Left lung (tissue), 10 donors: ENCODE data around the gene IGSF6. TPM values are rescaled to one million over a fixed set of nuclear protein-coding genes. Genes with fewer than 3 reads are reported as not detected.

Source experiments
- ATAC-seq: fragments of 200-7000 bp; cut with Tn5 transposase; one replicate; pipeline ENCODE4 v1.9.1; 2020; ENCODE audit warnings: moderate library complexity
- DNase-seq, 4 donors: peaks; one replicate each; pipeline ENCODE4 v3.0.0-alpha.2; 2013 to 2020
- H3K27ac ChIP-seq, 2 donors: fragments of 200-600 bp; sonication (generic) in 1 of 2; one replicate each; pipeline versions ENCODE4 v1.5.0 to v1.8.0; 2020 to 2021
- H3K27me3 ChIP-seq, 2 donors: fragments of 200-600 bp; sonication (generic) in 1 of 2; one replicate each; pipeline versions ENCODE4 v1.5.0 to v1.8.0; 2020 to 2021
- H3K36me3 ChIP-seq, 2 donors: fragments of 200-600 bp; sonication (generic) in 1 of 2; one replicate each; pipeline versions ENCODE4 v1.5.0 to v1.8.0; 2020 to 2021
- H3K4me1 ChIP-seq, 2 donors: fragments of 200-600 bp; one replicate each; pipeline ENCODE4 v1.8.0; 2021
- H3K4me3 ChIP-seq, 2 donors: fragments of 200-600 bp; sonication (generic) in 1 of 2; one replicate each; pipeline versions ENCODE4 v1.5.0 to v1.8.0; 2020 to 2021; ENCODE audit warnings: mild to moderate bottlenecking in 1 of 2
- H3K9me3 ChIP-seq, 2 donors: fragments of 200-600 bp; sonication (generic) in 1 of 2; one replicate each; pipeline versions ENCODE4 v1.5.0 to v1.8.0; 2020 to 2021
- intact Hi-C, 2 donors: fragments of 100-400 bp; cut with DNase I; formaldehyde crosslinking; loops; one replicate each; pipeline versions ENCODE4 v1.11.2 to v1.14.2; 2022
- polyA plus RNA-seq, 6 donors: library from polyadenylated mRNA; unstranded; fragments of 120-200 nt; gene quantifications; one replicate each; pipeline ENCODE4 v1.2.1, GENCODE V29; 2013; ENCODE audit not compliant: insufficient read length in 6 of 6
- total RNA-seq, 2 donors: library from RNA; stranded (reverse); fragmentation: NEBNext Ultra II Directional; extraction: Animal tissue kit (Norgen Biotek cat#: 25700); gene quantifications; one replicate each; pipeline ENCODE4 v1.2.1, GENCODE V29; 2021
- TF ChIP-seq, protein P1 (sequence below), 2 donors: fragments of 200-600 bp; sonication (generic) in 1 of 2; IDR thresholded peaks; one replicate each; pipeline versions ENCODE4 v1.5.0 to v1.8.0; 2021; ENCODE audit warnings: antibody characterized with exemption in 2 of 2
- donor health status: DM: no; HTN: yes; CAD: no.
- donor health status: DM: no; HTN: no; CAD: no.

IGSF6 gene
- total and polyA plus RNA-seq, 8 donors: 5.2 to 65.4 (median 6.5) TPM

DNA sequence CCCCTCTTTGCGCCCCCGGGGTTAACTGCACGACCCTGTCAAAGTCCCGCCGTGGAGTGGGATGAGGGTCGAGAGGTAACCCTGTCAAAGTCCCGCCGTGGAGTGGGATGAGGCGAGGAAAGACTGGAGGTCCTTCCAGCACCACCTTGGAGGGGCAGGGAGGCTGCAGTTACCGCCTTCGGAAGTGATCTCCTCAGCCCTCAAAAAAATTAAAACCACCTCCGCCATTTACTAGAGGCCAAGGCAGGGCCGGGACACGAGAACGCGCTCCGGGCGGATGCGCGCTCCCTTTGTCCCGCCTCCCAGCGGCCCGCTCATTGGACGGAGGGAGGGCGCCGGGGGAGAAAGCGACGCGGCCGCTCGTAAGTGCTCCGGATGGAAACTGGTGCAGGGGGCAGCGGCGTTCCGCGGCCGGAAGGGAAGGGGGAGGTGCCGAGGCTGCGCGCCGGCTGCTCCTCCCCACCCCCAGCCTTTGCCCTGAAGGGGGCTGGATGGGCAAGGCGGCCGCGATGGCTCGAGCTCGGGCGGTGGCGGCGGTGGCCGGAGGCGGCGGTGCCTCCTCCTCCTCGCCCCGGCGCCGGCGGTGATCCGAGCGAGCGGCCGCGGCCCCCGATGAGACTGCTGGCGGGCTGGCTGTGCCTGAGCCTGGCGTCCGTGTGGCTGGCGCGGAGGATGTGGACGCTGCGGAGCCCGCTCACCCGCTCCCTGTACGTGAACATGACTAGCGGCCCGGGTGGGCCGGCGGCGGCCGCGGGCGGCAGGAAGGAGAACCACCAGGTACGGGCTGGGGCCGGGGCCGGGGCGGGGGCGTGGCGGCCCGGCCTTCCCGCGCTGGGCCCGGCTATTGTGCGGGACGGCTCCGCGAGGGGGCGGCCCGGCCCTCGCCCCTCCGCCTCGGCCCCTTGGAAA, 53.0 kb downstream of the IGSF6 start, which contains the start of gene METTL9:
Gene METTL9 (plus strand): TSS at position 456 of the 909 bp plus-strand sequence. CDS start 157 bp downstream, at position 613.
- Histone ChIP-seq H3K27me3 (no peaks in the 10 kb centered on the region), H3K9me3 (no peaks in the 10 kb centered on the region), H3K27ac (peak within 1 kb of the TSS; percentile 94 to 96), H3K4me3 (peak within 1 kb of the TSS; percentile 80 to 92), H3K36me3 (no peaks in the 10 kb centered on the region), H3K4me1 (peaks cover 4 to 62% of the 10 kb centered on the region in 2 donors)
- ATAC-seq (peak; percentile 99), DNase-seq (peak; percentile 95 to 98 (median 97))
- intact Hi-C loops: no loop called here
- TF ChIP-seq, protein P1, sequence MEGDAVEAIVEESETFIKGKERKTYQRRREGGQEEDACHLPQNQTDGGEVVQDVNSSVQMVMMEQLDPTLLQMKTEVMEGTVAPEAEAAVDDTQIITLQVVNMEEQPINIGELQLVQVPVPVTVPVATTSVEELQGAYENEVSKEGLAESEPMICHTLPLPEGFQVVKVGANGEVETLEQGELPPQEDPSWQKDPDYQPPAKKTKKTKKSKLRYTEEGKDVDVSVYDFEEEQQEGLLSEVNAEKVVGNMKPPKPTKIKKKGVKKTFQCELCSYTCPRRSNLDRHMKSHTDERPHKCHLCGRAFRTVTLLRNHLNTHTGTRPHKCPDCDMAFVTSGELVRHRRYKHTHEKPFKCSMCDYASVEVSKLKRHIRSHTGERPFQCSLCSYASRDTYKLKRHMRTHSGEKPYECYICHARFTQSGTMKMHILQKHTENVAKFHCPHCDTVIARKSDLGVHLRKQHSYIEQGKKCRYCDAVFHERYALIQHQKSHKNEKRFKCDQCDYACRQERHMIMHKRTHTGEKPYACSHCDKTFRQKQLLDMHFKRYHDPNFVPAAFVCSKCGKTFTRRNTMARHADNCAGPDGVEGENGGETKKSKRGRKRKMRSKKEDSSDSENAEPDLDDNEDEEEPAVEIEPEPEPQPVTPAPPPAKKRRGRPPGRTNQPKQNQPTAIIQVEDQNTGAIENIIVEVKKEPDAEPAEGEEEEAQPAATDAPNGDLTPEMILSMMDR (IDR thresholded peaks at IDR 0.05): no peak

DNA sequence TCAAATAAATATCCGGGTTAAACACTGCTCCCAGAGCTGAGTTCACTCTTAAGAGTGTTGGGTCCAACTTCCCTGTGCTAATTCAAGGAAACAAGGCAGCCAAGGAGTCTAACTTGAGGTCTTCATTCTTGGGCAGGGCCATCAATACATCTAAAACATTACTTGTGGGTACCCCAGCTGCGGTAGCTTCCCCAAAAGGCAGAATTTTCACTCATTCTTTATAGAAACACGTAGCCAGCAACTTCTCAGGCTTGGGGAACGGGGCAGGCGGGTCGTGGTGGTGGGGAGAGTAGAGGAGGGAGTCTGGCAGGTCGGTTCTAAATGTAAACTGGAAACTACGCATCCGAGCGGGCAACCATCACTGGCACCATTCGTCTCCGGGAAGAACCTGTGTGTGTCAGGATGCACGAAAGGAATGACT, 53.7 kb downstream of the IGSF6 start:
- ATAC-seq: peak; percentile 17
- TF ChIP-seq, protein P1 (IDR thresholded peaks at IDR 0.05): no peak

DNA sequence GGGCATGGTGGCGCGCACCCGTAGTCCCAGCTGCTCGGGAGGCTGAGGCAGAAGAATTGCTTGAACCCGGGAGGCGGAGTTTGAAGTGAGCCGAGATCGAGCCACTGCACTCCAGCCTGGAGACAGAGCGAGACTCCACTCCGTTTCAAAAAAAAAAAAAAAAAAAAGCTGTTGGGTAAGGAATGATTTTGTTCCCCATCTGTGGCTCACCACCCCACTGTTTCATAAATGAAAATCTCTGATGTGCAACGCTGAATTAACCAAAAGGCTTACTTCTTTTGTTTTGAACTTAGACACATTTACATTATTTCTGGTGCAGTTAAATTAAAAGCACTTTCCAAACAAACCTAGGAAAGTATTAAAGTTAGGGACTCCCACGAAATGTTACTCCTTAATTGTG, 54.2 kb downstream of the IGSF6 start:
- no peaks in the 10 kb centered on the region for H3K36me3 ChIP-seq
- ATAC-seq (no peak), DNase-seq (no peak)
- peak overlapping the region; percentile 80 to 92 for H3K4me3 ChIP-seq
- intact Hi-C loops: no loop called here
- H3K27me3 ChIP-seq: no peaks in the 10 kb centered on the region
- H3K9me3 ChIP-seq: no peaks in the 10 kb centered on the region
- TF ChIP-seq, protein P1 (IDR thresholded peaks at IDR 0.05): no peak
- H3K4me1 ChIP-seq: peaks cover 4 to 56% of the 10 kb centered on the region in 2 donors
- H3K27ac ChIP-seq: peak overlapping the region; percentile 94 to 96

More for the DNA sequence above, 53.7 kb downstream of the IGSF6 start:
- peak in 2 of 4 donors; percentile 35 to 74 for DNase-seq
- peak overlapping the region; percentile 80 to 92 for H3K4me3 ChIP-seq
- peak overlapping the region; percentile 94 to 96 for H3K27ac ChIP-seq
- H3K4me1 ChIP-seq: peaks cover 4 to 56% of the 10 kb centered on the region in 2 donors
- H3K36me3 ChIP-seq: no peaks in the 10 kb centered on the region
- H3K9me3 ChIP-seq: no peaks in the 10 kb centered on the region
- intact Hi-C loops: no loop called here
- no peaks in the 10 kb centered on the region for H3K27me3 ChIP-seq

DNA sequence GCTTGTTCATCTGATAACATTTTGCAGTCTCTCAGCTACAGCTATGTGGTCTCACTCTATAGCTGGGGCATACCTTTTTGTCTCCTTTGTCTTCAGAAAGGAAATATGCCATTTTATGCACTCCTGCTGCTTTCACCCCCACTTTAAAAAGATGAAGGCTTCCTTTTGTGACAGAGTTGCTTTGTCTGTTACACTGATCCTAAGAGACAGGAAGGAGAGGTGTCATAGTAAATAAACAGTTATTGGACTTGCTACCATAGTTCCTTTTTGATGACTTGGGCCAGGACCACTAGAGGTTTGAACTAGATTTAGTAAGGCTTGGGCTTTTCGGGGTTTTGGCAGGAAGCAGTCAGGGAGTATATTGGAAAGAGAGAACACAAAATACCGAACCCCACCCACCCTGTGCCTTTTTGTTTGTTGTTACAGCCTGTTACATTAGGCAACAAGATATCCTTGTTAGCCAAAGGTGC, 54.8 kb downstream of the IGSF6 start:
- DNase-seq (no peak), ATAC-seq (no peak)
- TF ChIP-seq, protein P1 (IDR thresholded peaks at IDR 0.05): no peak
- no peaks in the 10 kb centered on the region for H3K9me3 ChIP-seq
- H3K27me3 ChIP-seq: no peaks in the 10 kb centered on the region
- H3K4me3 ChIP-seq: no peak overlapping the region
- intact Hi-C loops: no loop called here
- H3K36me3 ChIP-seq: no peaks in the 10 kb centered on the region
- peaks cover 4 to 56% of the 10 kb centered on the region in 2 donors for H3K4me1 ChIP-seq
- no peak overlapping the region for H3K27ac ChIP-seq
